Activated B cell treated with CpG ODN at 0.5 μM for 24 hours (primary cell): ENCODE results near the gene VPS72. TPM values are rescaled to one million over a fixed set of nuclear protein-coding genes. Genes with fewer than 3 reads are reported as not detected.

Experiments
- ATAC-seq: fragments of 200-7000 bp; cut with Tn5 transposase; one replicate; pipeline ENCODE4 v1.10.0; 2021; ENCODE audit warnings: low read depth, mild to moderate bottlenecking, moderate library complexity
- CTCF ChIA-PET: fragments of 350-600 bp; sonication (Branson Sonifier 250); formaldehyde crosslinking; loops from one replicate; lab custom pipeline; 2021; ENCODE audit warnings: antibody characterized with exemption; lab: Charles Lee
- POLR2A ChIA-PET: fragments of 350-600 bp; sonication (Branson Sonifier 250); formaldehyde crosslinking; loops from one replicate; lab custom pipeline; 2021; ENCODE audit warnings: antibody characterized with exemption; lab: Charles Lee
- DNase-seq: peaks from one replicate; pipeline ENCODE4 v3.0.0; 2022
- H3K27ac Mint-ChIP-seq: one replicate; pipeline ENCODE4 v1.8.0; 2020; ENCODE audit warnings: mixed read lengths
- H3K27me3 Mint-ChIP-seq: one replicate; pipeline ENCODE4 v1.8.0; 2021; ENCODE audit warnings: mixed read lengths
- H3K36me3 Mint-ChIP-seq: one replicate; pipeline ENCODE4 v1.8.0; 2021; ENCODE audit warnings: low read depth, mixed read lengths
- H3K4me1 Mint-ChIP-seq: one replicate; pipeline ENCODE4 v1.8.0; 2021; ENCODE audit warnings: mixed read lengths
- H3K4me3 Mint-ChIP-seq: one replicate; pipeline ENCODE4 v1.8.0; 2020; ENCODE audit warnings: mild to moderate bottlenecking, mixed read lengths
- H3K9me3 Mint-ChIP-seq: one replicate; pipeline ENCODE4 v1.8.0; 2020; ENCODE audit warnings: mixed read lengths
- intact Hi-C: fragments of 100-400 bp; cut with micrococcal nuclease; formaldehyde crosslinking; loops from one replicate; pipeline ENCODE4 v1.15.1; 2024
- total RNA-seq: library from RNA; stranded (reverse); gene quantifications from 2 replicates; pipeline ENCODE4 v1.2.3, GENCODE V29; 2022
- TF ChIP-seq, protein P1 (sequence below): fragments of 200-600 bp; IDR thresholded peaks from one replicate; pipeline ENCODE4 v1.8.0; 2022; ENCODE audit warnings: antibody characterized with exemption, mild to moderate bottlenecking

VPS72 gene
- total RNA-seq, 1 donor from 2014 or later, result 58.8 TPM

DNA sequence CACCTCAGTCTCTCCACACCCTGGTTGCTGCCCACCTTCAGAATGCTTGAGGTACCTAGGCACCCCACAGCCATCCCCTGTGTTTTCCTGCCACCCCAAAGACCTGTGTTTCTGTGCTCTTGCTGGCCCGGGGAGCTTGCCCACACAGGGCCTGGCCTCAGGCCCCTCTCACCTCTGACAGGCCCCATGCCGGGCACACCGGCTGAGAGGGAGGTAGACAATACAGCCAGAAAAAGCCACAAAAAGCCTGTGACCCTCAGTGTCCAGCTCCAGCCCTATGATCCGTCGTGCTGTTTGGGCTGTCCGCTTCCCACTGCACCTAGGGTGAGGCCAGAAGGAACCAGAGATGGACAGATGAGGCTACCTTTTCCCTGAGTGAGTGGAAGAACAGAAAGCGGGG is 55.0 kb downstream of the VPS72 start:
- Mint-ChIP-seq H3K27ac (no peak overlapping the region), H3K4me3 (no peak overlapping the region), H3K36me3 (no peaks in the 10 kb centered on the region), H3K4me1 (peaks cover 12% of the 10 kb centered on the region), H3K27me3 (no peaks in the 10 kb centered on the region), H3K9me3 (no peaks in the 10 kb centered on the region)
- DNase-seq (no peak), ATAC-seq (no peak)
- TF ChIP-seq, protein P1, sequence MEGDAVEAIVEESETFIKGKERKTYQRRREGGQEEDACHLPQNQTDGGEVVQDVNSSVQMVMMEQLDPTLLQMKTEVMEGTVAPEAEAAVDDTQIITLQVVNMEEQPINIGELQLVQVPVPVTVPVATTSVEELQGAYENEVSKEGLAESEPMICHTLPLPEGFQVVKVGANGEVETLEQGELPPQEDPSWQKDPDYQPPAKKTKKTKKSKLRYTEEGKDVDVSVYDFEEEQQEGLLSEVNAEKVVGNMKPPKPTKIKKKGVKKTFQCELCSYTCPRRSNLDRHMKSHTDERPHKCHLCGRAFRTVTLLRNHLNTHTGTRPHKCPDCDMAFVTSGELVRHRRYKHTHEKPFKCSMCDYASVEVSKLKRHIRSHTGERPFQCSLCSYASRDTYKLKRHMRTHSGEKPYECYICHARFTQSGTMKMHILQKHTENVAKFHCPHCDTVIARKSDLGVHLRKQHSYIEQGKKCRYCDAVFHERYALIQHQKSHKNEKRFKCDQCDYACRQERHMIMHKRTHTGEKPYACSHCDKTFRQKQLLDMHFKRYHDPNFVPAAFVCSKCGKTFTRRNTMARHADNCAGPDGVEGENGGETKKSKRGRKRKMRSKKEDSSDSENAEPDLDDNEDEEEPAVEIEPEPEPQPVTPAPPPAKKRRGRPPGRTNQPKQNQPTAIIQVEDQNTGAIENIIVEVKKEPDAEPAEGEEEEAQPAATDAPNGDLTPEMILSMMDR, result no peak
- ChIA-PET POLR2A (no interaction called here), CTCF (interaction anchor here (1.0 kb wide), 1 partner anchor 36 kb away, joined by 3 read pairs; no protein-coding TSS in a partner anchor)
- intact Hi-C loops, result no loop called here

DNA sequence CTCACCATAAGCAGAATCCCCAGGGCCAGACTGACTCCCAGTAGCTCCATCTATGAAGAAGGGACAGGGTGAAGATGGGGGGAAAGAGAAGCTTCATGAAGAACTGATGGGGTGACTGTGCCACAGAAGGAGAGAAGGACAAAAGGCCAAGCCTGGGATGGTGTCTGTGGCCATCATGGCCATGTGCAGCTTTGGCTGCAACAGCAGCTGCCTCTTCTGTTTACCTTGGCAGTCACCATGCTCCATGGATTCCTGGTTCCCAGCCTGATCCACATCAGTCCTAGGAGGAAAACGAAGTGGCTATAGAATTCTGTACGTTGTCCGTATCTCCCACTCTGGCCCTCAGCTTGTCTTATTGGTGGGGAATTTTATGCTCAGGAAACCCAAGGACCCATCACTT is 55.6 kb downstream of the VPS72 start:
- ChIA-PET POLR2A (no interaction called here), CTCF (interaction anchor here (0.6 to 1.0 kb wide), 2 partner anchors 35 to 276 kb away, joined by 3 to 4 read pairs; no protein-coding TSS in a partner anchor)
- TF ChIP-seq, protein P1, result no peak
- Mint-ChIP-seq H3K36me3 (no peaks in the 10 kb centered on the region), H3K4me1 (peaks cover 12% of the 10 kb centered on the region), H3K27me3 (no peaks in the 10 kb centered on the region), H3K4me3 (no peak overlapping the region), H3K9me3 (no peaks in the 10 kb centered on the region), H3K27ac (no peak overlapping the region)
- no peak for ATAC-seq
- intact Hi-C loops, result no loop called here
- DNase-seq, result no peak

DNA sequence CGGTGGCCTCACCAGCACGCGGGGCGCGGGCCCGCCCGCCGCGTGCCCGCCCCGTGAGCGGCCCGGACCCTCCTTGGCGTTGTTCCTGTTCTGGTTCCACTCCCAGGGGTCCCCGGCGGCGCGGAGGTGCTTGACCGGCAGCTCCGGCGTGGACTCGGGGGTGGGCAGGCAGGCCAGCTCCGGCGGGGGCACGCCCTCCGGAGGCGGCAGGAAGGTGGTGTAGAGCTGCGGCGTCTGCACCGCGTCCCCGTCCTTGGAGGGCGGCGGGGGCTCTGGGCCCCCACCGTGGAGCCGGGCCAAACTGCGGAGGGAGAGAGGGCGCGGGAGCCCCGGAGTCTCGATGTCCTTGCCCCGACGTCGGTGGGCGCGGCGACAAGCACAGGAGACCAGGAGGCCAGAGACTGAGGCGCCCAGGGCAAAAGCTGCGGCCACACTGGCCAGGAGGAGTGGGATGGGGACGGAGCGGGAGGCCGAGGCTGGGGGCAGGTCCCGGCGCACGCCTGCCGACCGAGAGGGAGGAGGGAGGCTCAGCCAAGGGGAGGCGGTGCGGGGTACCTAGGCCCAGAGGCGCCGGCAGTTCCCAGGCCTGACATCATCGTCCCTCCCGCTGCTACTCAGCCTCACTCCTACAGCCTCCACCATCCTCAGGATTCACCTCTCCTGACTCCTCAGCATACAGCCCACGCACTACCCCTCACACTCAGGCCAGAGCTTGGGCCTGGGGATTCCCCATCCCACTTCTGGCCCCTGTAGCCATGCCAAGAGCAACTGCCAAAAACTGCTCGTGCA is 56.8 kb downstream of the VPS72 start:
- TF ChIP-seq, protein P1, result no peak
- CTCF ChIA-PET, result no interaction called here
- Mint-ChIP-seq H3K9me3 (no peaks in the 10 kb centered on the region), H3K4me3 (no peak overlapping the region), H3K27me3 (no peaks in the 10 kb centered on the region), H3K36me3 (no peaks in the 10 kb centered on the region), H3K27ac (peak overlapping the region; percentile 41), H3K4me1 (peaks cover 12% of the 10 kb centered on the region)
- POLR2A ChIA-PET, result interaction anchor here (0.6 kb wide), 1 partner anchor 67 kb away, joined by 4 read pairs; no protein-coding TSS in a partner anchor
- DNase-seq (no peak), ATAC-seq (no peak)
- intact Hi-C loops, result no loop called here

DNA sequence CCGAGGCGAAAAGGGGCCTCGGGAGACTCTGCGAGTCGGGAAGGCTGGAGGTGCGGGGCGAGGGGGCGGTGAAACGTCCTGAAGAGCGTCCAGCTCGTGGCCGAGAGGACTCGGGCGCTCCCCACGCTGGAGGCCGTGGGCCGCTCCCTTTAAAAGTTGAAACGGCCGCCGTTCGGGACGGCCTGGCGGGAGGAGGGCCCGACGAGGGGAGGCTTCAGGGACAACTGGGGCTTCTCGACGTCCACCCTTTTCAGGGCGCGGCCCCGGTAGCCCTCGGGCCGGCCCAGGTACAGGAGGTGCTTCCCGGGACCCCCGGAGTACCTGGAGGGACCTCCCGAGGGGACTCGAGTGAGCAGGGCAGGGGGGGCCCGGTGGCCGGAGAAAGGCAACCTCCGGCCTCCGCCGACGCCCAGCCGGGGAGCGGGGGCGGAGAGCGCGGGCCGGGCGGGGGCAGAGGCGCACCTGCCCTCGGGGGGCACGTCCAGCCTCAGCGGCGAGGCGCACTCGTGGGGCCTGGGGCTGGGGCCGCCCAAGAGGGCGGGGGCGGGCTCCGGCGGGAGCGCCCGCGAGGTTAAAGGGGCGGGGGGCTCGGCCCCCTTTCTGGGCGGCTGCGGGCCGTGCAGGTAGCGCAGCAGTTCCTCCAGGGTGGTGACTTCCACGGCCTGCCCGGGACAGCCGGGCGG is 57.5 kb downstream of the VPS72 start:
- Mint-ChIP-seq H3K27me3 (no peaks in the 10 kb centered on the region), H3K27ac (no peak overlapping the region), H3K9me3 (no peaks in the 10 kb centered on the region), H3K4me1 (peaks cover 12% of the 10 kb centered on the region), H3K4me3 (no peak overlapping the region), H3K36me3 (no peaks in the 10 kb centered on the region)
- intact Hi-C loops, result no loop called here
- ATAC-seq, result no peak
- CTCF ChIA-PET, result no interaction called here
- TF ChIP-seq, protein P1, result no peak
- POLR2A ChIA-PET, result no interaction called here
- no peak for DNase-seq
